Activated T-helper 1 cell treated with anti-CD3 and anti-CD28 coated beads, Interleukin-12 subunit alpha, Interleukin-12 subunit beta, Interleukin-2, Interleukin-4 antibody, amounts not matched to agents 30 ng/mL and 10 ng/mL and 1 ng/mL, durations not matched to agents 14 hours and 24 hours and 36 hours (primary cell): ENCODE measurements around the gene NUCKS1. TPM values are rescaled to one million over a fixed set of nuclear protein-coding genes. Genes with fewer than 3 reads are reported as not detected.
A peak's percentile ranks its signal among the peaks of the same experiment; 100 is the strongest.

Experiments
- DNase-seq: peaks from one replicate; pipeline ENCODE4 v3.0.0; 2021; ENCODE audit warnings: low spot score
- H3K27ac Mint-ChIP-seq: one replicate; pipeline ENCODE4 v1.8.0; 2021; ENCODE audit warnings: mild to moderate bottlenecking, mixed read lengths
- H3K27me3 Mint-ChIP-seq: one replicate; pipeline ENCODE4 v1.8.0; 2022; ENCODE audit warnings: mild to moderate bottlenecking, moderate library complexity, mixed read lengths; ENCODE audit not compliant: insufficient read depth
- H3K36me3 Mint-ChIP-seq: one replicate; pipeline ENCODE4 v1.8.0; 2021; ENCODE audit warnings: low read depth, mixed read lengths
- H3K4me1 Mint-ChIP-seq: one replicate; pipeline ENCODE4 v1.8.0; 2021; ENCODE audit warnings: low read depth, mixed read lengths
- H3K4me3 Mint-ChIP-seq: one replicate; pipeline ENCODE4 v1.8.0; 2021; ENCODE audit warnings: mild to moderate bottlenecking, moderate library complexity, mixed read lengths
- H3K9me3 Mint-ChIP-seq: one replicate; pipeline ENCODE4 v1.8.0; 2021; ENCODE audit warnings: mixed read lengths
- intact Hi-C: fragments of 100-400 bp; cut with micrococcal nuclease; formaldehyde crosslinking; loops from one replicate; pipeline ENCODE4 v1.15.1; 2024
- total RNA-seq: library from RNA; stranded (reverse); gene quantifications from 2 replicates; pipeline ENCODE4 v1.2.3, GENCODE V29; 2022

Gene NUCKS1
- total RNA-seq, 1 donor from 2014 or later: 147 TPM

GRCh38 chr1:205678286-205679111 lies 71.5 kb downstream of the NUCKS1 start:
- Mint-ChIP-seq H3K27me3 (peaks cover 33% of the 10 kb centered on the region), H3K4me1 (peaks cover 14% of the 10 kb centered on the region), H3K4me3 (peak overlapping the region; percentile 82), H3K36me3 (no peaks in the 10 kb centered on the region), H3K27ac (no peak overlapping the region), H3K9me3 (no peaks in the 10 kb centered on the region)
- DNase-seq: no peak
- intact Hi-C loops: no loop called here

GRCh38 chr1:205677167-205677566 lies 72.8 kb downstream of the NUCKS1 start:
- peaks cover 14% of the 10 kb centered on the region for H3K4me1 Mint-ChIP-seq
- intact Hi-C loops: no loop called here
- H3K36me3 Mint-ChIP-seq: no peaks in the 10 kb centered on the region
- H3K27me3 Mint-ChIP-seq: peaks cover 30% of the 10 kb centered on the region
- no peak overlapping the region for H3K27ac Mint-ChIP-seq
- H3K4me3 Mint-ChIP-seq: no peak overlapping the region
- DNase-seq: no peak
- H3K9me3 Mint-ChIP-seq: no peaks in the 10 kb centered on the region

DNA sequence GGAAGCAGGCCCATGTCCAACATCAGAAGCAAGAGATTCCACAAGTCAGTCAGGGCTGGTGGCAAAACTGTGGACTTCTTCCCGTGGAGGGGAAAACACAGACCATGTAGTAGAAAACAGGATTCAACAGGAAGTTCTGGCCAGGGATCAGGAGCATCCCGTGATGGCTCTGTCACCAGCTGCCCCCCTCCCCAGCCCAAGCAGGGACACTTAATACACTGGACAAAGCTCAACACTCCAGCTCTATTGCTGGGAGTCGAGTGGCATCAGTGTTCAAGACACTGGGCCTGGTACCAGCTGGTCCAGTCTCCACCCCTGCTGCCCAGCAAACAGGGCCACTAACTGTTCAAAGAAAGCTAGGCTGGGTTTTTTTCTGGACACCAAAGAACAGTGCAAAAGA lies 73.4 kb downstream of the NUCKS1 start:
- DNase-seq: no peak
- no peaks in the 10 kb centered on the region for H3K36me3 Mint-ChIP-seq
- peaks cover 14% of the 10 kb centered on the region for H3K4me1 Mint-ChIP-seq
- H3K27ac Mint-ChIP-seq: no peak overlapping the region
- no peak overlapping the region for H3K4me3 Mint-ChIP-seq
- H3K9me3 Mint-ChIP-seq: no peaks in the 10 kb centered on the region
- peaks cover 26% of the 10 kb centered on the region for H3K27me3 Mint-ChIP-seq
- intact Hi-C loops: no loop called here

GRCh38 chr1:205676002-205676401 lies 74.0 kb downstream of the NUCKS1 start:
- H3K9me3 Mint-ChIP-seq: no peaks in the 10 kb centered on the region

GRCh38 chr1:205675247-205675646 lies 74.7 kb downstream of the NUCKS1 start:
- Mint-ChIP-seq H3K4me3 (no peak overlapping the region), H3K36me3 (no peaks in the 10 kb centered on the region), H3K9me3 (no peaks in the 10 kb centered on the region), H3K27me3 (peaks cover 13% of the 10 kb centered on the region), H3K4me1 (peaks cover 7% of the 10 kb centered on the region), H3K27ac (no peak overlapping the region)
- intact Hi-C loops: no loop called here
- DNase-seq: no peak

More at GRCh38 chr1:205676002-205676401, 74.0 kb downstream of the NUCKS1 start:
- Mint-ChIP-seq H3K4me3 (no peak overlapping the region), H3K36me3 (no peaks in the 10 kb centered on the region), H3K4me1 (peaks cover 12% of the 10 kb centered on the region), H3K27ac (no peak overlapping the region), H3K27me3 (peaks cover 20% of the 10 kb centered on the region)
- DNase-seq: no peak
- intact Hi-C loops: no loop called here

- no peaks in the 10 kb centered on the region for H3K9me3 Mint-ChIP-seq
- no peaks in the 10 kb centered on the region for H3K36me3 Mint-ChIP-seq
- intact Hi-C loops: no loop called here
- DNase-seq: no peak
- no peak overlapping the region for H3K27ac Mint-ChIP-seq
- peaks cover 12% of the 10 kb centered on the region for H3K27me3 Mint-ChIP-seq
- no peaks in the 10 kb centered on the region for H3K4me1 Mint-ChIP-seq
- no peak overlapping the region for H3K4me3 Mint-ChIP-seq
Observed at GRCh38 chr1:205672970-205673369, 77.0 kb downstream of the NUCKS1 start.

DNA sequence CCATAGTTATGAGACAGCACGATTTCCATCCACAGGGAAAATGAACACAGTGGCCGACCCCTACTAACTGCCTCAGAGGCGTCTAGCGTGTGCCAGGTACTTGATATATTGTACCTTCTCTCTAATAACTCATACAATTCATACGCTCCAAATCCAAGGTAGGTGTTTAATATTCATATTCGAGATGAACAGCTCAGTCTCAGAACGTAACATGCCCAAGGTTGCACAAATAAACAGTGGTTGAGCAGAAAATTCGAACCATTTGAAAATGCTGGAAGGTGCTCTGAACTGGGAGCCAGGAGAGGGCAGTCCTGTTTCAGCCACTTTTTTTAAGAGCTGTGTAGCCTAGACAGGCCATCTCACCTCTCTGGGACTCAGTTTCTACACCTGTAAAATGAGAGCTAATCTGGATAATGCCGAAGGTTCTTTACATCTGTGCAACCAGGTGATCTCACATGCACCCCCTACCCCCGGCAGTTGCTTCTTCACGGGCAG lies 77.5 kb downstream of the NUCKS1 start:
- intact Hi-C loops: no loop called here
- Mint-ChIP-seq H3K4me1 (no peaks in the 10 kb centered on the region), H3K27me3 (peaks cover 12% of the 10 kb centered on the region)

DNA sequence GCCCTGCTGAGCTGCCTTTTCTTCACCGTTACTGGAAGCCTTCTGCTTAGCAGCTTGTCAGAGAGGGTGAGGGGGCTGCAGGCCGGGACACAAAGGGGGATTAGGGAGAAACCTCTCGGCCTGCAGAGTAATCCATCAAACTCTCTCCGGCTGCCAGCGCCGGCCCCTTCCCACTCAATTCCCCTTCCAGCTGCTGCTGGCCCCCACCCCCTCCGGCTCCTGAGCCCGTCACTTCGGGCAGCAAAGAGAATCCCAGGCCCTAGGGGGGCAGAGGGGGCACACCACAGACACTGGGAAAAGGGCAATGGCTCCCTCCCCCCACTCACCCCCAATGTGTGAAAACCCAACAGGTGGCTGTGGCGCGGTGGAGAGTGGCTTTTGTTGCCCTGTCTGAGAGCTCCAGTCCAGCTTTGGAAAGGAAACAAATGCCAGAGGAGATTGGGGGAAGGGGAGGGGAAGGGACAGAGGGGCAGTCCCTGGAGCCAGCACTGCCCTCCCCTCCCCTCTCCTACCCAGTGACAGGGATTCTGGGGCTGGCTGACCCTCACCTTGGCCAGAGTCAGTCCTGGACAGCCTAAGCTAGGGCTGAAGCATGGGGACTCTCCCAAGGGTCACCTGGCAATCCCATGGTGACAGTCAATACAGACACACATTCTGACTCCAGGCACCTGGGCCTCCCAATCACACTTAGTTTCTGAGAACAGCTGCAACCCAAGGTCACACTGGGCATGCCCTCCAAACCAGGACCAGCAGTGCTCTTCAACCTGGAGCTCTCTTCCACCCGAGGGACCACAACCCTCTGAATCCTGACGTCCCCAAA lies 79.2 kb downstream of the NUCKS1 start:
- no peak overlapping the region for H3K4me3 Mint-ChIP-seq
- no peak for DNase-seq
- H3K27me3 Mint-ChIP-seq: peaks cover 10% of the 10 kb centered on the region
- H3K27ac Mint-ChIP-seq: no peak overlapping the region
- H3K4me1 Mint-ChIP-seq: no peaks in the 10 kb centered on the region
- intact Hi-C loops: no loop called here
- no peaks in the 10 kb centered on the region for H3K9me3 Mint-ChIP-seq
- H3K36me3 Mint-ChIP-seq: no peaks in the 10 kb centered on the region

More for the DNA sequence above, 77.5 kb downstream of the NUCKS1 start:
- no peak for DNase-seq
- no peak overlapping the region for H3K4me3 Mint-ChIP-seq
- H3K27ac Mint-ChIP-seq: no peak overlapping the region
- H3K9me3 Mint-ChIP-seq: no peaks in the 10 kb centered on the region
- H3K36me3 Mint-ChIP-seq: no peaks in the 10 kb centered on the region

- Mint-ChIP-seq H3K9me3 (no peaks in the 10 kb centered on the region), H3K36me3 (no peaks in the 10 kb centered on the region), H3K4me1 (no peaks in the 10 kb centered on the region), H3K4me3 (no peak overlapping the region), H3K27ac (no peak overlapping the region), H3K27me3 (peaks cover 11% of the 10 kb centered on the region)
- no peak for DNase-seq
- intact Hi-C loops: no loop called here
Observed at GRCh38 chr1:205670150-205670446, 79.9 kb downstream of the NUCKS1 start.

DNA sequence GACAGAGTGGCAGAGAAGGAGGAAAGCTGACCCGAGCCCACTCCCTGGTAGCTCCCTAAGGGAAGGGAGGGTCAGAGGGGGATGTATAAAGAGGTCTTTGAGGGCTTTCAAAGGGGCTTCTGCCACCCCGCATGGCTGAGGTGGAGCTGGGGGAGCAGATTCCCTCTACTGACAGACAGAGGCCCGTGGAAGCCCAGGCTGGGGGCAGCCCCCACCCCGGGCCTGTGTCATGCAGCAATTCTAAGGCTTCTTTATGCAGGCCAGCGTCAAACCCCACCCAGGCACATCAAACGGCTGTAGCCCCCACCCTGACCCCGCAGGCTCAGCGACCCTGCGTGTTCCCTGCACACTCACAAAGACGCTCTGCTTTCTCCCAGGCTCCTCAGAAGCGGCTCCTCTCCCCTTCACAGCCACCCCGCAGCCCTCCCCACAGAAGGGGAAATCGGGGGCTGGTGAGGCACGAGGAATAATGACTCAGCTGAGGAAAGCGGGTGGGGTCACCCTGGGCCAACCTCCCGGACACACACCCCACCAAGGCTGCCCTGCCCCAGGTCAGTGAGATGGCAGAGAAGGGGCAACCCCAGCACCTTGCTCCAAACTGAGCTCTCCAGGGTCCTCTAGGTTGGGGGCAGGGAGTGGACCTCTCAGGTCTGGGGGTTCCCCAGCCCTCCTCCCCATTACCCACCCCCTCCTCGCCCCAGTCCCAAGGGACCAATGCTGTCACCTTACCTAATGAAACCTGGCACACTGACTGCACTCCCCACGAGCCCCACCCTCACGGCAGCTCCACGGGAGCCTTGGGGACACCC lies 80.4 kb downstream of the NUCKS1 start:
- Mint-ChIP-seq H3K27me3 (peaks cover 11% of the 10 kb centered on the region), H3K27ac (no peak overlapping the region), H3K4me3 (no peak overlapping the region), H3K4me1 (no peaks in the 10 kb centered on the region), H3K36me3 (no peaks in the 10 kb centered on the region), H3K9me3 (no peaks in the 10 kb centered on the region)
- DNase-seq: no peak
- intact Hi-C loops: no loop called here

GRCh38 chr1:205668951-205669340 lies 81.0 kb downstream of the NUCKS1 start:
- Mint-ChIP-seq H3K36me3 (no peaks in the 10 kb centered on the region), H3K27ac (no peak overlapping the region), H3K27me3 (peaks cover 11% of the 10 kb centered on the region), H3K4me3 (no peak overlapping the region), H3K4me1 (no peaks in the 10 kb centered on the region), H3K9me3 (no peaks in the 10 kb centered on the region)
- intact Hi-C loops: no loop called here
- no peak for DNase-seq

DNA sequence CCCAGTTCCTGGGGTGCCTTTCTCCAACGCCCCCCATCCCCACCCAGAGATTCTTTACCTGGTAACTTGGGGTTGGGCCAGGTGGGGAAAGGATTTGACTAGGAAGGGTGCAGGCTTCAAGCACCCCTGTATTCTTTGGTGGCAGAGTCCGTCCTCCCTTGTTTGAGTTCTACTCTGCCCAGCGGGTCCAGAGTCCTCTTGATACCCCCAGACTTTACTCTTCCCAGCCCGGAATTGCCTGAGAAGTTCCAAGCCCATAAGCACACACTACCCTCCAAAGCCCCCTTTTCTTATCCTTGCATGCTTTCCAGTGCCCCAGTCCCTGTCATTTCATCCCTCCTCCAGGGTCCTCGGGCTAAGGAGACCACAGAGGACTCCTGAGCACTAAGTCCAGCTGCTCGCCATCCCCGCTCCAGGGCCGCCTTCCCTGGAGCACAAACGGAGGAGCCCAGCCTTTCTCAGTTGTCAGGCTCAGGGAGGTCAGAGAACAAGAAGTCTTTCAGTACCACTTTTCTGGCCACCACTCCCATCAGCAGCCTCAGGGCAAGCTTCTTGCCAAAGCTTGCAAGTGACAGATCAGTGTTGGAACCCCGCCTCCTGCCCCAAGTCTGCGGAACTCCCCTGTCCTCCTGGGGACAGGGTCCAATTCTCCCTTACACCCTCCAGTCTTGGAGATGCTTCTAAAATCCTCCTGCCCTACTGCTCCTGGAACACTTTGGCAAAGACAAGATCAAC lies 81.9 kb downstream of the NUCKS1 start:
- Mint-ChIP-seq H3K27me3 (peaks cover 11% of the 10 kb centered on the region), H3K4me1 (no peaks in the 10 kb centered on the region), H3K27ac (no peak overlapping the region), H3K4me3 (no peak overlapping the region), H3K9me3 (no peaks in the 10 kb centered on the region), H3K36me3 (no peaks in the 10 kb centered on the region)
- intact Hi-C loops: no loop called here
- no peak for DNase-seq
